C4-2B (cell line): ENCODE measurements around the gene C8G.
A peak's percentile ranks its signal among the peaks of the same experiment; 100 is the strongest.

Source experiments
- H3K27ac ChIP-seq: fragments of 450-650 bp; 2 replicates; pipeline ENCODE4 v1.5.1; 2017
- CTCF ChIP-seq: fragments of 450-650 bp; conservative IDR thresholded peaks from 2 replicates; pipeline ENCODE4 v1.5.1; 2017; ENCODE audit warnings: mild to moderate bottlenecking
- ZFX ChIP-seq: fragments of 450-650 bp; IDR thresholded peaks from 2 replicates; pipeline ENCODE4 v1.6.1; 2017

C8G gene

DNA sequence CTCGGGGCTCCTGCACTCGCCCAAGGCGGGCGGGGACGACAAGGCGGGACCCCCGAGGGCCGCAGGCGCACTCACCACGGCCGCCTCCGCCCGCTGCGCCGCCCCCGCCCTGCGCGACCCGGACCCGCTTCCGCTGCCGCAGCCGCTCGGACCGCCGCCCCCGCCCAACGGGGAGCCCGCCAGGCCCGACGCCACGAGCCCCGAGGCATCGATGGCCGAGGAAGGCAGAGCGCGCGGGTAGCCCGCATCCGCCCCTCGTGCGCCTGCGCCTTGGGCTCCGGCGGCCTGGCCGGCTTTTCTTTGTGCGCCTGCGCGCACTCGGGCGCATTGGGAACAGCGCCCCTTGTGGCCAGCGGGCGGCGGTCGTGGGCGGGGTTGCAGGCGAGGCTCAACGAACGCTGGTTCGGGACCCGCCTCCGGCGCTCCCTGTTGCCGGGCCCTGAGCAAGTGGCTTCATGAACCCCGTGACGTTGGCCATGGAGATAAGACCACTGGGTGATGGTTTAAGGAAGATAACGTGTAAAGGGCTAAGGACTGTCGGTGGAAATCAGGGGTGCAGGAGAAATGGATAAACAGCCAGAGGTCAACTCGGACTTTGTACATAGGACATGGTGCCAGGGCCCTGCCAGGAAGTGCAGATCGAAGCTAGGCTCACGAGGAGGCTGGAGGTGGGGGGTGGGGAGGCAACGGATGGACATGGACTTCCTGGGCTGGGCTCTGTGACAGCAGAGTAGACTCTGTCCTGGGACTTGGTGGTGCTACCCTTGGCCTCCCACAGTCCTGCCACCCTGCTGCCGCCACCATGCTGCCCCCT is at the start of gene C8G, which contains the start of gene FBXW5:
Gene C8G (plus strand): TSS at position 725 of the 814 bp plus-strand sequence. CDS start 78 bp downstream, at position 803.
Gene FBXW5 (minus strand): TSS at position 220 of the 814 bp plus-strand sequence. CDS start 655 bp downstream, outside the sequence.
- TF ChIP-seq ZFX: peak; percentile 63; the same call in 1 of the 2 replicates
- peak; percentile 100 for TF ChIP-seq CTCF
- H3K27ac ChIP-seq: peak within 1 kb of the TSS; percentile 94

- H3K27ac ChIP-seq: no peak overlapping the region
- TF ChIP-seq CTCF (no peak), ZFX (no peak)
Measured at GRCh38 chr9:136896027-136896426, 49.0 kb upstream of the C8G start.

- no peak overlapping the region for H3K27ac ChIP-seq
- TF ChIP-seq ZFX: no peak
- TF ChIP-seq CTCF: no peak
Measured at GRCh38 chr9:136898483-136899100, 46.5 kb upstream of the C8G start.

- no peak overlapping the region for H3K27ac ChIP-seq
- TF ChIP-seq CTCF: no peak
- TF ChIP-seq ZFX: no peak
Measured at GRCh38 chr9:136899196-136899595, 45.8 kb upstream of the C8G start.

GRCh38 chr9:136900556-136900955 is 44.5 kb upstream of the C8G start:
- TF ChIP-seq CTCF (no peak), ZFX (no peak)
- H3K27ac ChIP-seq: no peak overlapping the region

DNA sequence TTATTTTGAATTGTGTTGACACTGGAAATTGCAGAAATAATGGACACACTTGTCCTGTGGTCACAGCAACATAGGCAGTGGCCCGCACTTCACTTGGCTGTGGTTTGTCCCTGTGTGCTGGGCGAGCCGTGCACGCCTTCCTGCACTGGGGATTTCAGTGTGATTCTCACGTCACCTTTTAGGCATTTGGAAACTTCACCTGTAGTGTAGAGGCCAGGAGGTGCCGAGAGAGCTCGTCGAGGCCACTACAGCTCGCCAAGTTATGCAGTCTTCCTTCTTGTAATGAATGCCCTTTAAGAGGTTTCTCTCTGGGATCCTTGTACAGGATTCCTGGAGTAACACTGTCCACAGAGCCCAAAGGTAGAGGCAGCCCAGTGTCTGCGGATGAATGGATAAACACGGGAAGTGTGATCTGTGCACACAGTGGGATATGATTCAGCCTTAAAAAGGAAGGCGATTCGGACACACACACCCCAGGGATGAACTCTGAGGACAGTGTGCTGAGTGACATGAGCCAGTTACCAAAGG is 44.0 kb upstream of the C8G start:
- no peak for TF ChIP-seq ZFX
- no peak for TF ChIP-seq CTCF
- H3K27ac ChIP-seq: no peak overlapping the region; the same call in 1 of the 2 replicates
